ENCODE measurements around the gene NTHL1.
"Not testable (repeated sequence)": the region's sequence is repeated elsewhere in the genome, so short reads cannot be mapped to it uniquely, and the experiment has no call there.

The NTHL1 gene

DNA sequence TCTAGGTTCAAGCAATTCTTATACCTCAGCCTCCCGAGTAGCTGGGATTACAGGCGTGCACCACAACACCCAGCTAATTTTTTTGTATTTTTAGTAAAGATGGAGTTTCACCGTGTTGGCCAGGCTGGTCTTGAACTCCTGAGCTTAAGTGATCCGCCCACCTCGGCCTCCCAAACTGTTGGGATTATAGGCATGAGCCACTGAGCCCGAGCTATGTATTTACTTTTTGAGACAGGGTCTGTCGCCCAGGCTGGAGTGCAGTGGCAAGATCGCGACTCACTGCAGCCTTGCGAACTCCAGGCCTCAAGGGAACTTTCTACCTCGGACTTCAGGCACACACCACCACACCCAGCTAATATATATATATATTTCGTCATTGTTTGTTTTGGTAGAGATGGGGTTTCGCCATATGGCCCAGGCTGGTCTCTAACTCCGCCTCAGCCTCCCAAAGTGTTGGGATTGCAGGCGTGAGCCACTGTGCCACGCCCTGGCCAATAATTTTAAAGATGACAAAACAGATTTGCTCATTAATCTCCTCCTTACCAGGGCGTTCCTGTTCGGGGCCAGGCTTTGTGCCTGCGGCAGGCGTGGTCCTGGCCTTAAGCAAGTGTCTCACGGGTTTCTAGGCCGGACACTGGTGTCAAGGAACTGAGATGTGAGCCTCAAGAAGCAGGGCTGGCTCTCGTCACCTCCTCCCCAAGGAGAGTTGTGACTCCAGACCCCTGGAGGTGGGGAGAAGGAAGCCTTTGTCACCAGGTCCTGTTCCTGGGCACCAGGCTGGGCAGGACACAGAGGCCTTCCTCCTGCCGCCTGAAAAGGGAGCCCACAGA, 32.3 kb downstream of the NTHL1 start:
- Histone ChIP-seq H3K4me1 (ENCODE audit: control insufficient read depth, insufficient read depth, low read length) (peaks cover 15% of the 10 kb centered on the region), H3K9ac (ENCODE audit: low read length in 2 of 2) (no peak overlapping the region), H3K36me3 (ENCODE audit: control insufficient read depth in 2 of 2, insufficient read depth in 2 of 2, low read length in 2 of 2) (no peaks in the 10 kb centered on the region), H3K27me3 (ENCODE audit: control insufficient read depth in 1 of 2, insufficient read depth in 2 of 2, low read length in 2 of 2) (peaks cover 11 to 13% of the 10 kb centered on the region in 2 donors), H3K4me3 (ENCODE audit: low read length in 2 of 2) (no peak overlapping the region), H3K9me3 (ENCODE audit: control insufficient read depth in 2 of 2, low read length in 2 of 2) (no peaks in the 10 kb centered on the region), H3K27ac (ENCODE audit: low read length) (no peak overlapping the region)

- Histone ChIP-seq H3K36me3 (ENCODE audit: control insufficient read depth in 2 of 2, insufficient read depth in 2 of 2, low read length in 2 of 2) (no peaks in the 10 kb centered on the region), H3K27me3 (ENCODE audit: control insufficient read depth in 1 of 2, insufficient read depth in 2 of 2, low read length in 2 of 2) (peaks cover 0 to 3% of the 10 kb centered on the region in 2 donors), H3K4me3 (ENCODE audit: low read length in 2 of 2) (no peak overlapping the region), H3K4me1 (ENCODE audit: control insufficient read depth, insufficient read depth, low read length) (peaks cover 17% of the 10 kb centered on the region), H3K9me3 (ENCODE audit: control insufficient read depth in 2 of 2, low read length in 2 of 2) (no peaks in the 10 kb centered on the region), H3K9ac (ENCODE audit: low read length in 2 of 2) (no peak overlapping the region), H3K27ac (ENCODE audit: low read length) (no peak overlapping the region)
These were observed 34.1 kb downstream of the NTHL1 start for GRCh38 chr16:2013527-2013926.

DNA sequence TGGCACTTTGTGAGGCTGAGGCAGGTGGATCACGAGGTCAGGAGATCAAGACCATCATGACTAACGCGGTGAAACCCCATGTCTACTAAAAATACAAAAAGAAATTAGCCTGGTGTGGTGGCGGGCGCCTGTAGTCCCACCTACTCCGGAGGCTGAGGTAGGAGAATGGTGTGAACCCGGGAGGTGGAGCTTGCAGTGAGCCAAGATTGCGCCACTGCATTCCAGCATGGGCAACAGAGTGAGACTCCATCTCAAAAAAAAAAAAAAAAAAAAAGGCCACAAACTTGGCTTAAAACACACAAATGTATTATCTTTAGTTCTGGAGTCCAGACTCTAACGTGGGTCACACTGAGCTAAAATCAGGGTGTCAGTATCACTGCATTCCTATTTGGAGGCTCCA, 35.9 kb downstream of the NTHL1 start:
- H3K36me3 ChIP-seq (ENCODE audit: control insufficient read depth in 2 of 2, insufficient read depth in 2 of 2, low read length in 2 of 2); H3K9me3 ChIP-seq (ENCODE audit: control insufficient read depth in 2 of 2, low read length in 2 of 2); H3K27me3 ChIP-seq (ENCODE audit: control insufficient read depth in 1 of 2, insufficient read depth in 2 of 2, low read length in 2 of 2); H3K9ac ChIP-seq (ENCODE audit: low read length in 2 of 2); H3K27ac ChIP-seq (ENCODE audit: low read length); H3K4me3 ChIP-seq (ENCODE audit: low read length in 2 of 2): not testable (repeated sequence)
- peaks cover 34% of the 10 kb centered on the region for H3K4me1 ChIP-seq (ENCODE audit: control insufficient read depth, insufficient read depth, low read length)

DNA sequence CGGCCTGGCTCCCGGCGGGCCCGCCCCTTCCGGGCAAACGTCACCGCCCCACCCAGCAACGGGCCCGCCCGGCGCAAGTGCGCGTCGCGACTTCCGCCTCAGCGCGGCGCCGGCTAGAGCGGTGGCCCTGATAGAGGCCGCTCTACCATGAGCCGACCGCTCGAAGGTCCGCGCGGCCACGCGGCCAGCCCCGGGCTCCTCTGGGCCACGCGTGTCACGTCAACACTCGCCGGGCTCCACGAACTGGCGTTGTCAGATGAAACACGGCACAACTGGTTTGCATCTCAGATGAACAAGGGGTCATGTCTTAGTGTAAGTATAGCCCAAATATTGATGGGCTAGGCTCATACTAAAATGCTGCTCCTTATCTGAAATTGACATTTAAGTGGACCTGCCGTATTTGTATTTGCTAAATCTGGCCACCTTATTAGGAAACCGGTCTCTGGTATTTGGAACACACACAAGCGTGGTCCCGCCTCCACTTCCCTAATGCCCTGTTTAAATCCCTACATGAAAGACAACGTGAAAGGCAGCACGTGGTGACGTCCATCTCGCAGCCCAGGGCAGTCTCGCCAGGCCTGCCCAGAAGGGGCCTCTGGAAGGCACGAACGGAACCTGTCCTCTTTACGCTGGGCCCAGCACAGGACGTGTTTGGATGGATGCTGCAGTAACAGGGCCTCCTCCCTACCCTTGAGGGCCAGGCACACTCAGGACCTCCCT, 37.7 kb downstream of the NTHL1 start, which contains the start of gene ZNF598:
ZNF598 (minus strand) TSS at position 31 of the 720 bp plus-strand sequence.
- Histone ChIP-seq H3K4me1 (ENCODE audit: control insufficient read depth, insufficient read depth, low read length) (peaks cover 47% of the 10 kb centered on the region), H3K4me3 (ENCODE audit: low read length in 2 of 2) (peak within 1 kb of the TSS; percentile 77 to 87), H3K36me3 (ENCODE audit: control insufficient read depth in 2 of 2, insufficient read depth in 2 of 2, low read length in 2 of 2) (no peaks in the 10 kb centered on the region), H3K9ac (ENCODE audit: low read length in 2 of 2) (peak within 1 kb of the TSS; percentile 88), H3K27me3 (ENCODE audit: control insufficient read depth in 1 of 2, insufficient read depth in 2 of 2, low read length in 2 of 2) (no peaks in the 10 kb centered on the region), H3K27ac (ENCODE audit: low read length) (peak within 1 kb of the TSS; percentile 81), H3K9me3 (ENCODE audit: control insufficient read depth in 2 of 2, low read length in 2 of 2) (no peaks in the 10 kb centered on the region)

DNA sequence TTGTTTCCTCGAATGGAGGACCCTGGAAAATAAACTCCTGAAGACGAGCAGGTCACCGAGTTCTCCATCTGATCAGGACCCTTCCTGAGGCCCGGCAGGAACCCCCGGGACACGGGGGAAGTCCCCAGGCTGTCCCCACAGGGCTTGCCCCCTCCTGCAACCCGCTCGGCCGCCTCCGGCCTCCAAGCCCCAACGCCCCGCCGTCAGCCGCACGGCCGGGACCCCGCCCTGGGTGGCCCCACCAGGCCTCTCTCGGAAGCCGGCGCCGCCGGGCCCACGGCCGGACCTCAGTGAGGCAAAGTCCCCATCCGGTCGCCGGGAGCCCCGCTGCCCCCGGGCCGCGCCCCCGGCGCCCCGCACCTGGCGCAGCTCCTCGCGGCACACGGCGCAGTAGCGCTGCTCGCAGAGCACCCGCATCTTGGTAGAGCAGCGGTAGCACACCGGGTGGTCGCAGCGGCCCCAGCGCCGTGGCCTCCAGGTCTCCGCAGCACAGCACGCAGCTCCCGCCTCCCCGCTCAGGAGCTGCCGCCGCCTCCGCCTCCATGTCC, 38.4 kb downstream of the NTHL1 start:
- Histone ChIP-seq H3K27ac (ENCODE audit: low read length) (peak overlapping the region; percentile 31), H3K27me3 (ENCODE audit: control insufficient read depth in 1 of 2, insufficient read depth in 2 of 2, low read length in 2 of 2) (no peaks in the 10 kb centered on the region), H3K9ac (ENCODE audit: low read length in 2 of 2) (peak overlapping the region; percentile 84 to 88), H3K4me1 (ENCODE audit: control insufficient read depth, insufficient read depth, low read length) (peaks cover 54% of the 10 kb centered on the region), H3K4me3 (ENCODE audit: low read length in 2 of 2) (peak overlapping the region; percentile 77 to 87), H3K9me3 (ENCODE audit: control insufficient read depth in 2 of 2, low read length in 2 of 2) (no peaks in the 10 kb centered on the region), H3K36me3 (ENCODE audit: control insufficient read depth in 2 of 2, insufficient read depth in 2 of 2, low read length in 2 of 2) (no peaks in the 10 kb centered on the region)

DNA sequence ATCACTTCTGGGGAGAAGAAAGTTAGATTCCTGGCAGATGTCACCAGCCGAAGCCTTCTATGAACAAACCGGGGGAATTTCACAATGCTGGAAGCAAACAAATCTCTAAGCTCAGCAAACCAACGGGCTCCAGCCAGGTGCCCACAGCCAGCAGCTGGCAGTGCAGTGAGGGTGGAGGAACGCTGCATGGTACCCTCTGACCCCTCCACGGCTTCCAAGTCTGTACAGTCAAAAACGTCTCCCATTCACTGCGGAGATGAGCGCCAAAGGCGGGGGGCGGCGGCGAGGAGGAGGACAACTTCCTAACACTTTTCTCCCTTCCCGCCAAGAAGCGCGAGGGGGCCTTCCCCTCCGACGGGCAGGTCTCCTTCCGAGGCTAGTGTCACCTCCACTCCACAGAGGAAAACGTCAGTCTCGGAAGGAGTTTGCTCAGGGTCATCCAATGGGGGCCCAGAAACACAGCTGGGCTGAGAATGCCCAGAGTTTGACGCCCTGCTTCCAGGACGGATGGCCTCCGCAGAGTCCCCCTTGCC, 38.9 kb downstream of the NTHL1 start:
- Histone ChIP-seq H3K27ac (ENCODE audit: low read length) (no peak overlapping the region), H3K4me3 (ENCODE audit: low read length in 2 of 2) (peak overlapping the region; percentile 77 to 87), H3K9me3 (ENCODE audit: control insufficient read depth in 2 of 2, low read length in 2 of 2) (no peaks in the 10 kb centered on the region), H3K36me3 (ENCODE audit: control insufficient read depth in 2 of 2, insufficient read depth in 2 of 2, low read length in 2 of 2) (no peaks in the 10 kb centered on the region), H3K4me1 (ENCODE audit: control insufficient read depth, insufficient read depth, low read length) (peaks cover 59% of the 10 kb centered on the region), H3K27me3 (ENCODE audit: control insufficient read depth in 1 of 2, insufficient read depth in 2 of 2, low read length in 2 of 2) (no peaks in the 10 kb centered on the region), H3K9ac (ENCODE audit: low read length in 2 of 2) (peak overlapping the region; percentile 84 to 88)

- Histone ChIP-seq H3K4me1 (ENCODE audit: control insufficient read depth, insufficient read depth, low read length) (peaks cover 64% of the 10 kb centered on the region), H3K27me3 (ENCODE audit: control insufficient read depth in 1 of 2, insufficient read depth in 2 of 2, low read length in 2 of 2) (no peaks in the 10 kb centered on the region), H3K9ac (ENCODE audit: low read length in 2 of 2) (peak overlapping the region; percentile 84 to 88), H3K36me3 (ENCODE audit: control insufficient read depth in 2 of 2, insufficient read depth in 2 of 2, low read length in 2 of 2) (no peaks in the 10 kb centered on the region), H3K27ac (ENCODE audit: low read length) (no peak overlapping the region), H3K4me3 (ENCODE audit: low read length in 2 of 2) (peak overlapping the region in 1 of 2 donors; percentile 77), H3K9me3 (ENCODE audit: control insufficient read depth in 2 of 2, low read length in 2 of 2) (no peaks in the 10 kb centered on the region)
These were observed 39.6 kb downstream of the NTHL1 start for GRCh38 chr16:2008009-2008526.

DNA sequence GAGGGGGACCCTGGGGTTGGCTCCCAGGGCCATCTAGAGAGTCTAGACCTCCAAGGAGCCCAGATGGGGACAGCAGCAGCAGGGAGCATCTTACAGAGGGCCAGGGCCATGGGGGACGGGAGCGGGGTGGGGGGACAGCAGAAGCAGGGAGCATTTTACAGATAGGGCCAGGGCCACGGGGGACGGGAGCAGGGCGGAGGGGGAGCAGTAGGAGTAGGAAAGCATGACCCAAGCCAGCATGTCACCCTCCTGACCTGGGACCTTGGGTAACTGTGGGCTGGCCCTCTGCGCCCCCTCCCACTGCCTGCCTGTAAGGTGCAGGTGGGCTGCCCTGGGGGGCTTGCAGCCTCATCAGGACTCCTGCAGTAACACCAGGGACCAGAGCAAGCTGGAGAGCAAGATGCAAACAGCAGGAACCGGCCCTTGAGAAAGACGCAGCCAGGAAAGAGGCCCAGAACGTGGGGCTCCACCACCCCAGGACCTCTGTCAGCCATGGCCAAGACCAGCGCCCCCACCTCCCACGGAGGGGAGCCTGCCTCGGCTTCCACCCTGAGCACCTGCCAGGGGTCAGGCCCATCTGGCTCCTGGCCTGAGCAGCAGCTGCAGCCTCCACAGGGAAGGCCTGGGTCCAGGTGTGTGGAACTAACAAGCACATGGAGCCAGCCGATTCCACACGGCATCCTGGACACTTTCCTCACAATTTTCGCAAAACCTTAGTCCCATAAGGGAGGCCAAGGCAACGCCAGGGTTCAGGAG, 40.4 kb downstream of the NTHL1 start:
- H3K9ac ChIP-seq (ENCODE audit: low read length in 2 of 2) = peak overlapping the region in 1 of 2 donors; percentile 47
- peak overlapping the region in 1 of 2 donors; percentile 77 for H3K4me3 ChIP-seq (ENCODE audit: low read length in 2 of 2)
- peaks cover 64% of the 10 kb centered on the region for H3K4me1 ChIP-seq (ENCODE audit: control insufficient read depth, insufficient read depth, low read length)
- H3K27ac ChIP-seq (ENCODE audit: low read length) = no peak overlapping the region
- H3K27me3 ChIP-seq (ENCODE audit: control insufficient read depth in 1 of 2, insufficient read depth in 2 of 2, low read length in 2 of 2) = no peaks in the 10 kb centered on the region
- no peaks in the 10 kb centered on the region for H3K9me3 ChIP-seq (ENCODE audit: control insufficient read depth in 2 of 2, low read length in 2 of 2)
- peaks cover 2 to 3% of the 10 kb centered on the region in 2 donors for H3K36me3 ChIP-seq (ENCODE audit: control insufficient read depth in 2 of 2, insufficient read depth in 2 of 2, low read length in 2 of 2)

GRCh38 chr16:2006317-2006716, 41.3 kb downstream of the NTHL1 start:
- peaks cover 11 to 13% of the 10 kb centered on the region in 2 donors for H3K36me3 ChIP-seq (ENCODE audit: control insufficient read depth in 2 of 2, insufficient read depth in 2 of 2, low read length in 2 of 2)
- H3K4me3 ChIP-seq (ENCODE audit: low read length in 2 of 2) = no peak overlapping the region
- H3K4me1 ChIP-seq (ENCODE audit: control insufficient read depth, insufficient read depth, low read length) = peaks cover 64% of the 10 kb centered on the region
- H3K27ac ChIP-seq (ENCODE audit: low read length) = no peak overlapping the region
- no peaks in the 10 kb centered on the region for H3K9me3 ChIP-seq (ENCODE audit: control insufficient read depth in 2 of 2, low read length in 2 of 2)
- no peaks in the 10 kb centered on the region for H3K27me3 ChIP-seq (ENCODE audit: control insufficient read depth in 1 of 2, insufficient read depth in 2 of 2, low read length in 2 of 2)
- H3K9ac ChIP-seq (ENCODE audit: low read length in 2 of 2) = no peak overlapping the region

DNA sequence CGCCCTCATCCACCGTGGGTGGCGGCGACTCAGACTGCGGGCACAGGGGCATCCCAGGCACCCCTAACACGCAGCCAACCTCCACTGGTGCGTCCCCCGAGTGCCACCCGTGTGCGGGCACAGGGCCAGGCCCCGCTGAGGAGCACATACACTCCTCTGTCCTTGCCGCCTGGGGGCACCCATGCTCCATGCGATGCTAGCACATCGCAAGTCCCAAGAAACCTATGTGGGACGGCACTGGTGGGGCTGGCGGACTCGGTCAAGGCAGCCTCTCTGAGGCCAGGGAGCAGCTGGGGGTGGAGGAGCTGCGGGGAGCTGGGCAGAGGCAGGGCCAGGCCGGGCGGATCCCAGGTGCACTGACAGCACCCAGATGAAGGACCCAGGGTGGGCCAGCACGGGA, 42.0 kb downstream of the NTHL1 start:
- no peaks in the 10 kb centered on the region for H3K9me3 ChIP-seq (ENCODE audit: control insufficient read depth in 2 of 2, low read length in 2 of 2)
- H3K9ac ChIP-seq (ENCODE audit: low read length in 2 of 2) = no peak overlapping the region
- H3K4me3 ChIP-seq (ENCODE audit: low read length in 2 of 2) = no peak overlapping the region
- H3K27me3 ChIP-seq (ENCODE audit: control insufficient read depth in 1 of 2, insufficient read depth in 2 of 2, low read length in 2 of 2) = no peaks in the 10 kb centered on the region
- no peak overlapping the region for H3K27ac ChIP-seq (ENCODE audit: low read length)
- peaks cover 13 to 19% of the 10 kb centered on the region in 2 donors for H3K36me3 ChIP-seq (ENCODE audit: control insufficient read depth in 2 of 2, insufficient read depth in 2 of 2, low read length in 2 of 2)
- peaks cover 64% of the 10 kb centered on the region for H3K4me1 ChIP-seq (ENCODE audit: control insufficient read depth, insufficient read depth, low read length)

All from stomach smooth muscle (tissue), 2 donors.